Frontal cortex (tissue), 4 donors: Measurements from ENCODE around the gene CAMK1G. TPM values are rescaled to one million over a fixed set of nuclear protein-coding genes. Genes with fewer than 3 reads are reported as not detected.

ENCODE experiments used
- DNase-seq, 2 donors: peaks; one replicate each; pipeline ENCODE4 v3.0.0; 2012; ENCODE audit warnings: low spot score in 2 of 2
- FAIRE-seq: peaks from 2 replicates; lab custom pipeline; 2012; peaks lifted over from hg19 to GRCh38; lab: Jason Lieb, UNC
- total RNA-seq: library from RNA; depleted of rRNA; stranded (reverse); fragments of >200 nt; gene quantifications from one replicate; pipeline ENCODE4 v1.2.3, GENCODE V29; 2014
- donor health status: control.
- donor health status: control.
- donor health status: control.

Gene CAMK1G
- total RNA-seq, 1 donor from 2014 or later: 2.4 TPM

DNA sequence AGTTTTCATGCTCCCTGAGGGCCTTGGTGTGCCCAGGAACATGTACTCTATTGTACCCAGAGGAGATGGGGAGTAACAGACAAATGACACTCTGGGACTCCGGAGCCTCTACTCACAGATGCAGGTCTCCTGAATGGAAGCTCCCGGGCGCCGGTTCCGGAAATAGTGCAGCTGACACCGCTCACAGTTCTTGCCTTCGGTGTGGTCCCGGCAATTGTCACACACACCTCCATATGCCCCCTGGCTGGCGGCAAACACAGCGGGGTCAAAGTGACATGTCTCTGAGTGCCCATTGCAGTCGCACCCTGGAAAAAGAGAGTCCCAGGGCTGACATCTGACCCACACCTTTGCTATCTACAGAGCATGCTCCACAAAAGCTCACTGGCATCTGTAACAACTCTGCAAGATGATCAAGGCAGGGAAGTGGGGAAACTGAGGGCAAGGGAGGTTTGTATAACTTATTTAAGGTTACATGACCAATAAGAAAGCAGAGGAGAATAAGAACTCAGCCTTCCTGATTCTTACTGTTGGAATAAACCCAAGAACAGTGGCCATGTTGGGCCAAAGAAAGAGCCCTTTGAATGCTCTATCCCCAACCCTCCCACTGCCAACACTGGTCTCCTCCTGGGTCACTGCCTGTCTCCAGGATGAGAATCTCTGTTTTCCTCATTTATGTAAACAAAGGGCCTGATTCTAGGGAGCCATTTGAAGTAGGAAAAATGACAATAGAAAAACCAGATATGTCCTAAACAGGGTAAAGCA lies 46.3 kb downstream of the CAMK1G start:
- DNase-seq: peak in 1 of 2 donors; percentile 55
- FAIRE-seq: no peak

DNA sequence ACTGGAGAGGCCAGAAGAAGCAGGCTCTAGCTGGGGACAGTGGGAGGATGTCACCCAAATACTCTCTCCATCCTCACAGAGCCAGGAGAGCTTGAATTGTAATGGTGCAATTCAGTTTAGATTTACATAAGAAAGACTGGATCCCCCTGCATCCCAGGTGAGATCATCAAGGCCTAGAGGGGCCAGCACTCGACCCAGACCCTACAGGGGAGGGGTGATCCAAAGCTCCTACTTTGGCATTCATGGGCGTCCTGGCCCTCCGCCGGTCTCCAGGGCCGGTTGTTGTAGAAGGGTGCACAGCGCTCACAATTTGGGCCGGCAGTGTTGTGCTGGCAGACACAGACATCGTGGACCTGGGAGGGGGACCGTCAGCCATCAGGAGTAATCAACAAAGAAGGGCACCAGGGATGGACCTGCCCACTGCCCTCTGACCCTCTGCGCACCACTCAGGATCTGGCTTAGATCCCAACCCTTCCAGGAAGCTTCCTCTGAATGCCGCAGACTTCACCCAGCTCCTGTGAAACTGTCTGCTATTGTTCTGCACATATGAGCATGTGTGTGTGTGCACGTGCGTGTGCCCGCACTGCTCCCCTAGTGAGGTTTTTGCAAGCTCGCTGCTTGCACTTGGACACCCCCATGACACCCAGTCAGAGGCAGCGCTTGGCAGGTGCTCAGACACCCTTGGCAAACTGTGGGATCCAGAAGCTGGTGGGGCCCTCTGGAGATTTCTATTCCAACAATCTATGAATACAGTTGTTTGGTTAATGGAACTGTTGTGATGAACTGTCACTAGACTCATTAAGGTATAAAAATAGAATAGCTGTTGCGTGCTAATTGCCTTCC lies 47.1 kb downstream of the CAMK1G start:
- DNase-seq (no peak), FAIRE-seq (no peak)

DNA sequence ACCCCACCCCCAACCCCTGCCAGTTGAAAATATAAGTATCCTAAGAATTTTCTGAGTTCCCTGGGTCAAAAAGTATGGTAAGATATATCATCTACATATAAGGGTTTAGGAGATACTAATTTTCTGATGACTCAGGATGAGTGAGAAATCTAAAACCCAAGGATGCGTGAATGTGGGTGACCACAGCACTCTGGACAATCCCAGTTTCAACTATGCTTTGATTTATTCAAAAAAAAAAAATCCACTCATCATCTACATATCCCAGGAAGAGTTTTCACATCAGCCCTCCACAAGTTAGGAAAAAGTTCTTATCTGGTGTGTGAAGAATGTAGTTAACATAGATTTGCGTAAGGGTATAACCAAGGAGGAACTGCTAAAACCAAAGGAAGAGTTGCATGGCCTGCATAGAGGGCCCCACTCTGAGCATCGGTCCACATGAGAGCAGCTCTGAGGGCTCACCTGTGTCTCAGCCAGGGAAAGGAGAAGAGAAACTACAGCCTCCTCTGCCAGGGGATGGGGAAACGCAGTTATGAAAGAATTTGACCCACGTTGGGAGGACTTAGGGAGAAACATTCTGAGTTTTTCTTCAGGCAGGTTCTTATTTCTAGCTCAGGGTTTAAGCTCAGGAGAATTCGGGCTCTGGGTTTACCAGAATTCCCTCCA lies 50.0 kb downstream of the CAMK1G start:
- FAIRE-seq (no peak), DNase-seq (no peak)

DNA sequence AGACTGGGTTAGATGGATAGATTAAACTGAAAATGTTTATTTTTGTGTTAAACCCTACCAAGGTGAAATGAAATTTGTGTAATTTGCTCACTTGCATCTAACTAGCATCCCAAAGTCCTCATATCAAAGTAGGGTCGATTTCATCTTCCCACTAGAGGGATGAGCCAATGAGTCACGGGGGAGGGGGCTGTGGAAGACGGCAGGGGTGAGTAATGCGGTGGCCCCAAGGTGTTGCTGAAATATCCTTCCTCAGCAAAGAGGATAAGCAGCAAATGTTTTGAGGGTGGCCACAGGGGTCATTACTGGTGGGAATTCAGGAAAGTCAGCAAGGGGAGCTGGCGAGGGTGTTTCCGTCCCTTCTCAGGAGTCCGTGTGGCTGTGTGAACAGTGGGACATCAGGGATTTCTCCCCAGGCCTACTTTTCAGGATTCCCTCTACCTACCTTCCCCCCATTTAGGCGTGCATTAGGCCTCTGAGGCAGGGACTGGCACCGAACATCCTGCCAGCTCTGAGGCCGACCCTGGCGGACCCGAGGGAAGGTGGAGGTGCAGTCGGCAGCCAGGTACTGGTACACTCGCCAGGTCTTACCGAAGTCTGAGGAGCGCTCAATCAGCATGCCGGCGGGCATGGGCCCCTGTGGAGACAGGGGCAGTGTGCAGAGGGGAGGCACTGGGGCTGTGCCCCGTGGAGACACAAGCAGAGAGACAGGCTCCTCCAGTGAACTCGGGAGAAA lies 50.7 kb downstream of the CAMK1G start:
- FAIRE-seq (no peak), DNase-seq (no peak)

DNA sequence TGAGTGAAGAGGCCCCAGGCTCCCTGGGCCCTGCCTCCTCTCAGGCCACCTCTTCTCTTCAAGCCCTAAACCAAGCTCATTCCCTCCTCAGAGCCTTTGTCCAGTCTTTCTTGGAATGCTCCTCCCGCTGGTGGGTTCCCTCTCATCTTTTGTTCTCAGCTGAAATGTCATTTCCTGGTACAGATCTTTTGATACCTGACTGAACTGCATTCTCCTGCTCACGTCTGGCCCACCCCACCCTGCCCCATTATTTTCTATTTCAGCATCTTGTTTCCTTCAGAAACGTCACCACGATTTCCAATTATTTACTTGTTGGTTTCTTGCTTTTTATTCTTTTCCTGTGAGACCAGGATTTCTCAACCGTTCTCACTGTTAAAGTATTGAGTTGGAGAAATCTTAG lies 52.3 kb downstream of the CAMK1G start:
- DNase-seq: no peak
- no peak for FAIRE-seq

DNA sequence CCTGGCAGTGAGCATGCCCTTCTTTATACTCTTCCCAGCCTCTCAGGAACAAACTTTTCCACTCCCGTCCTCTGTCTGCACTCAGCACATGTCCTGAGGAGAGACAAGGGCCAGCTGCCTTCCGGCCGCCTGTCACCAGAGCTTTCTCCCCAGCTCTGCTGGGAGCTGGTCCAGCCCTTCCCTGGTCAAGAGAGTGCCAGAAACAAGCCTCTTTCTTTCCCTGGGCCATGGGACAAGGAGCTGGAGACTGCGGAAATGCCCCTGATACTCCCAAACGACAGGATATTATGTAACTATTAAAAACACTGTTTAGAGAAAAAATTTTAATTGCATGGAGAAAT lies 58.3 kb downstream of the CAMK1G start:
- peak; percentile 75 for FAIRE-seq

DNA sequence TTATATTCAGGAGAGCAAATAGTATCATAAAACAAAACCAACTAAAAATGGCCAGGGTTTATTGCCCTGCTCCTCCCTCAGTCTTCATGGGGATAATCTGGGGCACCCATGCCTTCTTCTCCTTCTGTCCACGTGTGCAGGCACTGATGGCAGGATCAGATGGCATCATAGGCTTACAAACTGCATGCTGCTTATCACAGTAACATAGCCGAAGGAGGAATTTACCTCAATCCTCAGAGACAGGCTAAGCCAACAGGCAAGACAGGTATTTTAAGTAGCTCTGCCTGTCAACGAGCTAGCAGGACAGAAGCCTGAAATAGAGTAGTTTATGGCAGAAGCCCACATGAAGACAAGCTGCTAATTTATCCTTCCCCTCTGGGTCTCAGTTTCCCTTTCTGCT lies 59.3 kb downstream of the CAMK1G start:
- DNase-seq: no peak
- FAIRE-seq: no peak

More for the DNA sequence above, 58.3 kb downstream of the CAMK1G start:
- peak; percentile 33 to 49 for DNase-seq

DNA sequence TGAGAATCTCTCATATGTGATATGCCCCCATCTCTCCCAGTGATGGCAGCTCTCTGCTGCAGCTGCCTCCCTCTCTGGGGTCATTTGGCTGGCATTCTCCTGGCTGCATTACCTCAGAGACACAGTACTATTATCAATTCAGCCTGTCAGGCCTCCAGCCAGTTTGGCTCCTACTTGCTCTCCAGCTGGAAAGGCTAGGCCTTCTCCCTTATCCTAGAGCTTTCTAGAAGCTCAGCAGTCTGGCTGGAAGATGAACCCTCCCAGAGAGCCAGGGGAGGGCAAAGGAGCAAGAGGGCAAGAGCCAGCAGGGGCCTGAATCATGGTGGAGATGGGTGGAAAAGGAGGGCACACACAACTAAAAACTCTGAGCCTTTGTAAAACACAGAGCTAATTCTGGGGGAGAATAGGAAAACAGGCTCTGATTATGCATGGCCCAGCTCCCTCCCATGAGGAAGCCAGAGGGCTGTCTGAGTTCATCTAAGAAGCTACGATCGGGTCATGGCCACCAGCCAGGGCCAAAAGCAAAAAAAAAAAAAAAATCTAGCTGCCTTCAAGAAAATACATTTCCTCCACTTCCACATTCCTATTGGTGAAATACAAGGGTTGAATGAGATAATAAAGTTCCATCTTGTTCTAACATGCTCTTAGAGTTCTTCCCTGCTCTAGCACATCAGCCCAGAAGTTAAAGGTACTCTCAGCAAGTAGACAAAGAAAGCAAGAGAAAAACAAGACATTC lies 59.9 kb downstream of the CAMK1G start:
- FAIRE-seq (no peak), DNase-seq (peak in 1 of 2 donors; percentile 35)

DNA sequence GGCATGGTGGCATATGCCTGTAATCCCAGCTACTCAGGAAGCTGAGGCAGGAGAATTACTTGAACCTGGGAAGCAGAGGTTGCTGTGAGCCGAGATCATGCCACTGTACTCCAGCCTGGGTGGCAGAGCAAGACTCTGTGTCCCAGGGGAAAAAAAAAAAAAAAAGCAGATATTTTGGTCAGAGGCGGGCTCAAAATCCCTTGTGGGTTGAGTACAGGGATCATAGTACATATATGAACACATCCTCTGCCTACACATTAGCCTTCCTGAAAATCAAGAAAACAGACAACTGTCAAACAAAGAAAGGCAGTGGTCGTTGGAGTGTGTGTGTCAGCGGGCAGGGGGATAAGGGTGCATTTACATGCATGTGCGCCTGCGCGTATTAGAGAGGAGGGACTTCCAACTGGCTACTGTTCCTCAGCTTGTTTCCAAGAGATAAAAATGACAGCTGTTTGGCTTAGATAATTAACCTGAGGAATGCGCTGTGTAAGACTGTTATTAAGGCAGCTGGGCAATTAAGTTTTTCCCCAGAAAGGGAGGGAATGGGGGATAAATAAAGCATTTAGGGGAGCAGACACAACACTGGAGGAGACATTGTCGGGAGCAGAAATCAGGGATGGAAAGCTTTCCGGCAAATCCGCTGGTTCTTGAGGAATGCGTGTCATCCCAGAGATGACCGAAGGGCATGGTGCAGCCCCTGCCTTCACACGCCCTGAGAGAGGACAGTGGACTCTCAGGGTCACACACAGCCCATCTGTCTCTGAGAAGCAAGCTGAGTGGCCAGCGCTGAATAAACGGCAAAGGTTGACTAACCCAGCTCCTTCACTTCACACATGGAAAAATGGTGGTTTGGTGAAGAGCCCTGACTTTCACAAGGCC lies 62.3 kb downstream of the CAMK1G start:
- no peak for FAIRE-seq
- DNase-seq: no peak

DNA sequence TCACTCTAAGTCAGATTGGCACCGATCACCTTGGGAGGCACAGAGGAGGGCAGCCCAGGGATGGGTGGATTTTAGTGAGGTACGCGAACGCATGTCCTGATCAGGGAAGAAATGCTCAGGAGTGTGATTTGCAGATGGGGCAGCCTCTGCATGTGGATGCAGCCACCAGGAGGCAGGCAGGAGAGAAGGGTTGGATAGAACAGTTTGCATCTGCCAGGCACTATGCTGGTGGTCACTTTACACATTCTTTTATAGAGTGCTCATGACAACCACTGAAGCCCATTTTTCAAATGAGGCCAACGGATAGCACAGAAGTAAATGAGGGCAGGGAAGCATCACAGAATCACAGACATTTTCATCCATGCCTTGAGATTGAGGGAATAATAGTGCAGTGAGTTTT lies 63.0 kb downstream of the CAMK1G start:
- FAIRE-seq (no peak), DNase-seq (no peak)

DNA sequence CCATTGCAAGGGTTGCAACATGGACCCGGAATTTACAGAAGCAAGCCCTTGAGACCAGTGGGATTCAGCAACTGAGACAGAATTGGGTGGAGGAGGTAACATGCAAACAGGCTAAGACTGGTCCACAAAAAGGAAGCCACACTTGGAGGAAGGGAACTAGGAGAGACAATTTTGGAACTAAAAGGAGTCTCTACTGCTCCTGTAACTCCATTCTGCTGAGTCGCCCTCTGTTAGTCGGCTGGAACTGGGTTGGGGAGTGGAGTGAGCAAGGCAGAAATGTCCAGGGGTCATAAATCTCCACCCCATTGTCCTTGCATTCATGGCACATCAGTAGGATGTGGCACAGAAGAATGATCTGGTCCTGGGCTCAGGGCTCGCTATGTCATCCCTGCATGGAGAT lies 63.6 kb downstream of the CAMK1G start:
- DNase-seq (no peak), FAIRE-seq (no peak)

DNA sequence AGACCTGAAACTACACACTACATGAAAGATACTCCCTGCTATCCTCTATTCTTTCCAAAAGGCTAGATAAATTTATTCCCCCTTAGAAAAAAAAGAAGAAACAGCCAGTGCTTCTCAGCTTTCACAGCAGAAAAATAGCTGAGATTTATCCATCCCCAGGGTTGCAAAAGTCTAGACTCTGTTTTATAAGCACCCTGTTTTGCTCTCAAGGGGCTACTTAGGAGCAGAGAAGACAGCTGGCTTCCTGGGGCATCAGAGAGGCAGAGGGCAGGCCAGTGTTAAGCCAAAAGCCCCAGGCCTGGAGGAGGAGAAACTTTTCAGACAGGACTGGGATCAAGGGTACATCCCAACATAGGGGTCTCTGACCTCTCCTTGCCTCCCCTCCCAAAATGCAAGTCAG lies 64.8 kb downstream of the CAMK1G start:
- no peak for FAIRE-seq
- no peak for DNase-seq

DNA sequence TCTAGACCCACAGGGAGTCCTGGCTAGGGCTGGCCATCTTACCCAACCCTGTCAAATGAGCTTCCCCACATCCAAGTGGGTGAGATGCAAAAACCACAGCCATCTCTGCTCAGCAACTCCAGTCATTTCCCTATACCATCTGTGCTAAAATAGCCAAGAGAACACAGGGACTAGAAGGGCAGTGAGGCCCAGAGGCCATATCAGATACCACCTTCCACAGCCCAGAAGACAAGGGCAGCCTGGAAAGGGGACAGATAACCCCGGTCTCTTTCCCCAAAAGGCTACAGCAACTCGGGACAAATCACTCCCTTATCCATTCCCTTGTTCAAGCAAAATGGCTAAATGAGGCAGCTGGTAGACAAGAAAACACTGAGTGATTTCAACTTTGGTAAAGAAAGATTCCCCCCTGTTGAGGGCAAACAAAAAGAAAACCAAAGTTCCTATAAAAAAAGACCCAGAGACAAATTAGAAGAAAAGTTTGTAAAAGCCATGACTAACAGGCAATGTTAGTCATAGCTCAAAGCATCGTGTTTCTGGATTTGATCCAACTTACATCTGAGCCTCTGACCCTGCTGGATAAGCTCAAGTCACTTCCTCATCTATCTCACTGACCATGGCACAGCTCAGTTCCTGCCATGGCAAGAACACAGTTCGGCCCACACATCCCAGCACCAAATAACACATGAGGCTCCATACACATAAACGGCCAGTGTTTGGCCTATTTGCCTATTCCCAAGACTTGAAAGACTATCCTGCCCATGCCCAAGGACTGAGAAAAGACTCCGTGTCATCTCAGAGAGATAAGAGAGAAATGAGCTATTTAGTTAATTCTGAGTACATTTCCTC lies 65.6 kb downstream of the CAMK1G start:
- FAIRE-seq (no peak), DNase-seq (no peak)

DNA sequence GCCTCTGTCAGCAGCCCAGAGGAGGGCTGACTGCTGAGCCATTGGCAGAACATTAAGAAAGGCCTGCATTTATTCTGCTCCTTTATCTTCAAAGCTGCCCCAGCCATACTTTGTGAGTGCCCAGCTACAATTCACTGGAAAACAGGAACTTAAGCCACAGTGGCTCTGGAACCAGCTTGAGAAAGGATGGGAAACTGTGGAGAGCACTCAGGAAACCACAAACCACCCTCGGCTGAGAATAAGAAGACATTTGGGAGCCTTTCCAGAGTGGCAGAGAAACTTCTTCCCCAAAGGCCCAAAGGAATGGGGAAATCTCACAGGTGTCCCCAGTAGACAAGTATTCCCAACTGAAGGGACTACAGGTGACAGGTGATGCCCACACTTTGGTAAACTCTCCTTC lies 66.9 kb downstream of the CAMK1G start:
- FAIRE-seq (no peak), DNase-seq (no peak)

DNA sequence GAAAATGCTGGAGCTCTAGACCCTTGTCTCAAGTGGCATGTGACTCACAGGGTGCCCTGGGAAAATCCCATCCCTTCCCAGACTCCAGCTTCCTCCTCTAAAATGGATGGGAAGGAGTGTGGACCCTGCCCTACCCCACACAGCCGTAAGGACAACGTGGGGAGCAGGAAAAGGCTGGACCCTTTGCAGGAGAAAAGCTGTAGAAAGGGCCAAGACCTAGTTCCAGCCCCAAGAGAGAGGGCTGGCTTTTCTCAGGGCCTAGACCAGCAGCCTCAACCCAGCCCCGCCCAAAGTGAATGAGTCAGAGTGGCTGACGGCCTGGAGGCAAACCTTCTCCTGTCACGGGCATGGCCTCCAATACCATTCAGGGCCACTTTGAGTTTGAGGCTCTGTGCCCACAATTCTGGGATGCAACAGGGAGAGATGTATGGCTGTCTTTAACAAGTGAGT lies 67.6 kb downstream of the CAMK1G start:
- FAIRE-seq: no peak
- DNase-seq: no peak

DNA sequence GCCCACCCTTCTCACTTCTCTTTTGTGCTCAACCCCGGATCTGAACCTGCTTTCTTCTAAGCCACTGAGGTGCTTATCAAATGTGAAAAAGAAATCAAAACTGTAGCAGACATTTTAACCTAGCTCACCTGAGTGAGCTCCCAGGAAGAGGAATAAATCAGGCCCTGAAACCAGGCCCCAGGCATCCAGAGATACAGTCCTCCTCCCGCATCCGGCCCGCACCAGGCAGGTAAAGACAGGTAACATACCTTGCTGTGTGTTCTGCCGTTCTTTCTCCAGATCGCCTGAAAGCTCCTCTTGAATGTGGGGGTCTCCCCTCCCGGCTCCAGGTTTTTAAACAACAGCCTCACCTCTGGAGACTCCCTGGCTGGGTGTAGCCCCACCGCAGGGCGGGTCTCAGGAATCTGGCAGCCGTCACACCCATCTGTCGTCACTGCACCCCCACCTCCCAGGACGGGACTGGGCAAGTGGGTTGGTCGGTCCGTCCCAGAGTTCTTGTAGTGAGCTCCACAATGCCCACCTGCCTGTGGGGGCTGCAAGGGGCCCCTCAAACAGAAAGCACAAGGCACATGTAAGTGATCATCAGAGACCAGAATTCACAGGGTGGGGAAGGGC lies 68.7 kb downstream of the CAMK1G start, which contains the start of gene LAMB3:
Gene LAMB3, minus strand, starts transcription at position 305 of the 615 bp plus-strand sequence. CDS start 1,481 bp downstream, outside the sequence.
- FAIRE-seq (no peak), DNase-seq (no peak)

DNA sequence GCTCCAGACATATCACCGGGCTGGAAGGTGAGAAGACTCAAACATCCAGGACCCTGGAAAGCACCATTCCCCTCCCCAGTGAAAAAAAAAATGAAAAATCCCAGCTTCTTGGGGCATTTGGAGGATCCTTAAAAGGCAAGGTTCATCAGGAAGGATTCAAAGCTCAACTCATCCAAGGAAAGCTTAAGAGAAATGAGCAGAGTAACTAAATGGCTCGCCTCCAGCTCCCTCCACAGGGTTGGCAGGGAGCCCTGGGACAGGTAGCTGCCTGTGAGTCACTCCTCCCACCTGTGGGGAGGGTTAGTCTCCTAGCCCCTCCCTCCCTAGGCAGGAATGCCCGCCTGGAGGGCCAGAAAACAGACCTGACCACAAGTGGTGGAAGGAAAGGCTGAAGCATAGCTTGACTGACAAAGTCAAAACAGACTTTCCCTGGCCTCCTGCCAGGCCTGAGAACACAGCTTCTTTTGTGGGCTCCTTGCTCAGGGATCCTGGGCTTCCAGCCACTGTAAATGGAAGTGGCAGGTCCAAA lies 69.4 kb downstream of the CAMK1G start:
- no peak for FAIRE-seq
- peak in 1 of 2 donors; percentile 50 for DNase-seq
